OCI-LY3 (cell line): ENCODE results near the gene TNNT3.

Experiments used
- EZH2phosphoT487 ChIP-seq: fragments of 200-600 bp; shearing (Covaris generic); IDR thresholded peaks from 2 replicates; pipeline ENCODE4 v1.6.1; 2018; ENCODE audit warnings: antibody characterized with exemption, mixed run types, low read depth
- TF ChIP-seq, protein P1 (sequence below): fragments of 200-600, 300-600 bp; sonication (generic); IDR thresholded peaks from 2 replicates; pipeline ENCODE4 v1.5.1; 2014; ENCODE audit warnings: antibody characterized with exemption, low read length, low read depth

DNA sequence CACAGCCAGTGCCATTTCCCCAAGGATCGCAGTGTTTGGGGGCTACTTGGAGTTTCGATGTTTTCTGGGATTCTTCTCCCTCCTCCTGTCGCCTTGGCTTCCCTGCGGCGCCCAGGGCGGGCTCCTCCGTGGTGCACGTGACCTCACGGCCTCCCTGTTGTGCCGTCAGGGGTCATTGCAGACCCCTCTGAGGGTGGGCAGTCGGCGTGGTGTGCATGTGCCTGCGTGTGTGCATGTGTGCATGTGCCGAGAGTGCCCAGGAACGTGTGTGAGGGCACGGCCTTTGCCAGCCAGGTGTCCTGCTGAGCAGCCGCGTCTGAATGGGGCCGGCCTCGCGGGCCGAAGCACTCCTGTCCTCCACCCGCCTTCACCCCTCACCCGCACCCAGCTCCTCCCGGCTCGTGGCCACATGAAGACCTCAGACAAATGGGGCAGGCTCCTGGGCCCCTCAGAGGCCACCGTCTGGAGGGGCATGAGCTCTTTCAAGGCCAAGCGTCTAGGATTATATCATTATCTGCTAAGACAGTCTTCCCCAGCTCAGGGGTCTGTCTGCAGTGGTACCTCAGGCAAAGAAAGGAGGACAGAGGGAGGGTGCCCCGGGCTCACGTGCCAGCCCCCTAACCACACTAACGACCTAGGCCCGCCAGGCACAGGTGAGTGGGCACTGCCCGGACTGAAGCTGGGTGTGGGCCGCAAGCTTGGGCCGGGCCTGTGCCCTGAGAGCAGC, 18.3 kb downstream of the TNNT3 start:
- TF ChIP-seq, protein P1, sequence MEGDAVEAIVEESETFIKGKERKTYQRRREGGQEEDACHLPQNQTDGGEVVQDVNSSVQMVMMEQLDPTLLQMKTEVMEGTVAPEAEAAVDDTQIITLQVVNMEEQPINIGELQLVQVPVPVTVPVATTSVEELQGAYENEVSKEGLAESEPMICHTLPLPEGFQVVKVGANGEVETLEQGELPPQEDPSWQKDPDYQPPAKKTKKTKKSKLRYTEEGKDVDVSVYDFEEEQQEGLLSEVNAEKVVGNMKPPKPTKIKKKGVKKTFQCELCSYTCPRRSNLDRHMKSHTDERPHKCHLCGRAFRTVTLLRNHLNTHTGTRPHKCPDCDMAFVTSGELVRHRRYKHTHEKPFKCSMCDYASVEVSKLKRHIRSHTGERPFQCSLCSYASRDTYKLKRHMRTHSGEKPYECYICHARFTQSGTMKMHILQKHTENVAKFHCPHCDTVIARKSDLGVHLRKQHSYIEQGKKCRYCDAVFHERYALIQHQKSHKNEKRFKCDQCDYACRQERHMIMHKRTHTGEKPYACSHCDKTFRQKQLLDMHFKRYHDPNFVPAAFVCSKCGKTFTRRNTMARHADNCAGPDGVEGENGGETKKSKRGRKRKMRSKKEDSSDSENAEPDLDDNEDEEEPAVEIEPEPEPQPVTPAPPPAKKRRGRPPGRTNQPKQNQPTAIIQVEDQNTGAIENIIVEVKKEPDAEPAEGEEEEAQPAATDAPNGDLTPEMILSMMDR: no peak
- no peak for TF ChIP-seq EZH2phosphoT487
